H9 (cell line): ENCODE data around the gene HEYL. TPM values are rescaled to one million over a fixed set of nuclear protein-coding genes. Genes with fewer than 3 reads are reported as not detected.

Source experiments
- DNase-seq: peaks from one replicate; pipeline ENCODE4 v3.0.0-alpha.2; 2017
- H2AFZ ChIP-seq: one replicate; pipeline ENCODE4 v1.6.1; 2013; ENCODE audit warnings: mild to moderate bottlenecking, low read length, control low read depth, moderate library complexity
- H2AK5ac ChIP-seq: 2 replicates; pipeline ENCODE4 v1.6.1; 2013; ENCODE audit warnings: low read length, control low read depth, mixed read lengths; ENCODE audit not compliant: insufficient read length
- H2BK120ac ChIP-seq: one replicate; pipeline ENCODE4 v1.6.1; 2013; ENCODE audit warnings: low read depth, mild to moderate bottlenecking, low read length, control low read depth, inconsistent platforms; ENCODE audit not compliant: poor library complexity, severe bottlenecking
- H2BK12ac ChIP-seq: 2 replicates; pipeline ENCODE4 v1.6.1; 2013; ENCODE audit warnings: low read length, control low read depth, mixed read lengths, low read depth; ENCODE audit not compliant: insufficient read length
- H2BK15ac ChIP-seq: 2 replicates; pipeline ENCODE4 v1.6.1; 2013; ENCODE audit warnings: low read depth, low read length, control low read depth
- H2BK20ac ChIP-seq: one replicate; pipeline ENCODE4 v1.6.1; 2013; ENCODE audit warnings: low read depth, mild to moderate bottlenecking, low read length, control low read depth, inconsistent platforms; ENCODE audit not compliant: poor library complexity, severe bottlenecking
- H2BK5ac ChIP-seq: 2 replicates; pipeline ENCODE4 v1.6.1; 2013; ENCODE audit warnings: low read length, control low read depth, mixed read lengths; ENCODE audit not compliant: insufficient read length
- H3K14ac ChIP-seq: 2 replicates; pipeline ENCODE4 v1.6.1; 2013; ENCODE audit warnings: low read length, control low read depth; ENCODE audit not compliant: insufficient read depth
- H3K18ac ChIP-seq: 2 replicates; pipeline ENCODE4 v1.6.1; 2013; ENCODE audit warnings: low read depth, mild to moderate bottlenecking, mixed read lengths, low read length, control low read depth; ENCODE audit not compliant: insufficient read length
- H3K23ac ChIP-seq: 2 replicates; pipeline ENCODE4 v1.6.1; 2013; ENCODE audit warnings: low read length, control low read depth, mixed read lengths, low read depth; ENCODE audit not compliant: insufficient read length
- H3K23me2 ChIP-seq: 2 replicates; pipeline ENCODE4 v1.6.1; 2013; ENCODE audit warnings: low read depth, mild to moderate bottlenecking, mixed read lengths, low read length, control low read depth; ENCODE audit not compliant: insufficient read length, poor library complexity, severe bottlenecking
- H3K27ac ChIP-seq: 2 replicates; pipeline ENCODE4 v1.5.1; 2013; ENCODE audit warnings: low read length, control low read depth, mixed read lengths, low read depth; ENCODE audit not compliant: insufficient read length
- H3K27me3 ChIP-seq: 2 replicates; pipeline ENCODE4 v1.6.1; 2013; ENCODE audit warnings: low read length, control low read depth, inconsistent platforms; ENCODE audit not compliant: insufficient read depth
- H3K4ac ChIP-seq: 2 replicates; pipeline ENCODE4 v1.6.1; 2013; ENCODE audit warnings: low read depth, mild to moderate bottlenecking, control low read depth, inconsistent platforms, low read length, moderate library complexity
- H3K4me1 ChIP-seq: 2 replicates; pipeline ENCODE4 v1.6.1; 2013; ENCODE audit warnings: low read length, control low read depth, inconsistent platforms; ENCODE audit not compliant: insufficient read depth
- H3K4me2 ChIP-seq: 2 replicates; pipeline ENCODE4 v1.6.1; 2013; ENCODE audit warnings: low read length, control low read depth, mixed read lengths; ENCODE audit not compliant: insufficient read length, insufficient read depth
- H3K56ac ChIP-seq: 2 replicates; pipeline ENCODE4 v1.6.1; 2013; ENCODE audit warnings: low read depth, mild to moderate bottlenecking, mixed read lengths, low read length, control low read depth; ENCODE audit not compliant: insufficient read length
- H3K79me1 ChIP-seq: 2 replicates; pipeline ENCODE4 v1.6.1; 2013; ENCODE audit warnings: low read depth, mild to moderate bottlenecking, moderate library complexity, low read length, control low read depth, inconsistent platforms; ENCODE audit not compliant: insufficient read depth, poor library complexity, severe bottlenecking
- H3K79me2 ChIP-seq: 2 replicates; pipeline ENCODE4 v1.6.1; 2013; ENCODE audit warnings: low read length, control low read depth, inconsistent platforms; ENCODE audit not compliant: insufficient read depth
- H3K9ac ChIP-seq: 2 replicates; pipeline ENCODE4 v1.6.1; 2013; ENCODE audit warnings: low read length, control low read depth, mixed read lengths; ENCODE audit not compliant: insufficient read length; ENCODE audit errors: extremely low read depth
- H3K9me3 ChIP-seq: one replicate; pipeline ENCODE4 v1.6.1; 2013; ENCODE audit warnings: low read depth, low read length, inconsistent platforms; ENCODE audit not compliant: control insufficient read depth
- H3T11ph ChIP-seq: one replicate; pipeline ENCODE4 v1.6.1; 2013; ENCODE audit warnings: mild to moderate bottlenecking, low read length, control low read depth, inconsistent platforms
- H4K20me1 ChIP-seq: one replicate; pipeline ENCODE4 v1.6.1; 2013; ENCODE audit not compliant: control insufficient read depth, insufficient read length, insufficient read depth
- H4K5ac ChIP-seq: 2 replicates; pipeline ENCODE4 v1.6.1; 2013; ENCODE audit warnings: low read depth, mild to moderate bottlenecking, mixed read lengths, low read length, control low read depth; ENCODE audit not compliant: insufficient read length
- H4K8ac ChIP-seq: replicated peaks from 2 replicates; pipeline ENCODE4 v1.6.1; 2013; ENCODE audit warnings: low read length, control low read depth, mixed read lengths, low read depth; ENCODE audit not compliant: insufficient read length
- H4K91ac ChIP-seq: 2 replicates; pipeline ENCODE4 v1.6.1; 2013; ENCODE audit warnings: low read depth, mild to moderate bottlenecking, moderate library complexity, mixed read lengths, low read length, control low read depth; ENCODE audit not compliant: insufficient read length
- H3K27ac Mint-ChIP-seq, 3 experiments: 2 replicates in 2 of 3; 3 replicates in 1 of 3; pipeline ENCODE4 v1.8.0; 2020 to 2021; ENCODE audit warnings: mixed read lengths in 3 of 3, mild to moderate bottlenecking in 1 of 3, moderate library complexity in 1 of 3
- H3K27me3 Mint-ChIP-seq: 2 replicates; pipeline ENCODE4 v1.8.0; 2021; ENCODE audit warnings: low read depth, mild to moderate bottlenecking, moderate library complexity, mixed read lengths
- H3K36me3 Mint-ChIP-seq, 3 experiments: 2 replicates in 2 of 3; 3 replicates in 1 of 3; pipeline ENCODE4 v1.8.0; 2020 to 2021; ENCODE audit warnings: low read depth in 3 of 3, mixed read lengths in 3 of 3; ENCODE audit not compliant: insufficient read depth in 1 of 3
- H3K4me1 Mint-ChIP-seq, 2 experiments: 2 replicates each; pipeline ENCODE4 v1.8.0; 2020; ENCODE audit warnings: mixed read lengths in 2 of 2
- H3K4me3 Mint-ChIP-seq, 2 experiments: 2 replicates in 1 of 2; 3 replicates in 1 of 2; pipeline ENCODE4 v1.8.0; 2020 to 2021; ENCODE audit warnings: mild to moderate bottlenecking in 2 of 2, mixed read lengths in 2 of 2, moderate library complexity in 1 of 2
- H3K9me3 Mint-ChIP-seq, 2 experiments: 2 replicates in 1 of 2; 3 replicates in 1 of 2; pipeline ENCODE4 v1.8.0; 2020; ENCODE audit warnings: mild to moderate bottlenecking in 2 of 2, mixed read lengths in 2 of 2, moderate library complexity in 1 of 2
- CTCF ChIP-seq: fragments of 200-600 bp; sonication (generic); conservative IDR thresholded peaks from 3 replicates; pipeline ENCODE4 v1.8.0; 2021; ENCODE audit warnings: antibody characterized with exemption, mild to moderate bottlenecking
- WGBS: extraction: QIAGEN DNeasy Blood & Tissue Kit; methylation state at CpG from one replicate; pipeline ENCODE4 v1.1.7; 2013; ENCODE audit warnings: missing lambda C conversion rate, low lambda C conversion rate, mixed read lengths; ENCODE audit not compliant: insufficient read length; ENCODE audit errors: extremely low coverage; 5-methylcytosine and 5-hydroxymethylcytosine counted together
- total RNA-seq: library from RNA; stranded (reverse); gene quantifications from 2 replicates; pipeline ENCODE4 v1.2.1, GENCODE V29; 2021

The HEYL gene
- total RNA-seq, 1 experiment from 2014 or later, result 1.9 TPM

- Histone ChIP-seq H3K79me2 (no peaks in the 10 kb centered on the region), H3K23ac (no peak overlapping the region), H4K20me1 (no peaks in the 10 kb centered on the region), H3K4me2 (no peak overlapping the region), H2BK5ac (no peak overlapping the region), H4K8ac (no peak overlapping the region), H3K27ac (no peak overlapping the region), H3K23me2 (peaks cover 7% of the 10 kb centered on the region), H3K9me3 (no peaks in the 10 kb centered on the region), H3K56ac (no peak overlapping the region), H3K14ac (no peak overlapping the region), H3K4ac (no peak overlapping the region), H3K27me3 (peaks cover 65% of the 10 kb centered on the region), H2AFZ (no peak overlapping the region), H2AK5ac (no peak overlapping the region), H3K79me1 (no peaks in the 10 kb centered on the region), H2BK120ac (no peak overlapping the region), H2BK20ac (no peak overlapping the region), H2BK15ac (no peak overlapping the region), H3K4me1 (no peaks in the 10 kb centered on the region), H4K91ac (no peak overlapping the region), H4K5ac (no peak overlapping the region), H2BK12ac (no peak overlapping the region), H3K18ac (no peak overlapping the region), H3T11ph (no peak overlapping the region), H3K9ac (no peak overlapping the region)
- Mint-ChIP-seq H3K27me3 (peaks cover 98% of the 10 kb centered on the region), H3K4me1 (peaks cover 0 to 9% of the 10 kb centered on the region in 2 experiments; a peak in 2 of 4 replicates), H3K27ac (no peak overlapping the region; a peak in 1 of 7 replicates), H3K9me3 (no peaks in the 10 kb centered on the region), H3K36me3 (no peaks in the 10 kb centered on the region; a peak in 2 of 7 replicates), H3K4me3 (no peak overlapping the region)
- DNase-seq, result no peak
- no CpG with 5 or more reads among the region's 3 CpGs for WGBS
- no peak for TF ChIP-seq CTCF
Measured at GRCh38 chr1:39668894-39669293, 29.5 kb upstream of the HEYL start.
